Smooth muscle cell (in vitro differentiated cells): Measurements from ENCODE around the gene TRMT112. TPM values are rescaled to one million over a fixed set of nuclear protein-coding genes. Genes with fewer than 3 reads are reported as not detected.

ENCODE experiments used
- DNase-seq: peaks from one replicate; lab custom pipeline; 2025; ENCODE audit not compliant: unreplicated experiment; lab: John Stamatoyannopoulos, UW
- H2AFZ ChIP-seq: fragments of 200-600 bp; sonication (generic); 2 replicates; pipeline ENCODE4 v1.6.0; 2016; ENCODE audit warnings: antibody characterized with exemption, low read depth, mild to moderate bottlenecking
- H3F3A ChIP-seq: fragments of 200-600 bp; sonication (generic); 2 replicates; pipeline ENCODE4 v1.6.0; 2017; ENCODE audit warnings: antibody characterized with exemption, low read depth
- H3K27ac ChIP-seq: fragments of 200-600 bp; sonication (generic); 2 replicates; pipeline ENCODE4 v1.5.1; 2016; ENCODE audit warnings: low read depth, mild to moderate bottlenecking
- H3K27me3 ChIP-seq: fragments of 200-600 bp; sonication (generic); 2 replicates; pipeline ENCODE4 v1.6.1; 2016; ENCODE audit warnings: low read depth, mild to moderate bottlenecking
- H3K36me3 ChIP-seq: fragments of 200-600 bp; sonication (generic); 2 replicates; pipeline ENCODE4 v1.5.1; 2016; ENCODE audit warnings: low read depth
- H3K4me1 ChIP-seq: fragments of 200-600 bp; sonication (generic); 2 replicates; pipeline ENCODE4 v1.5.1; 2016; ENCODE audit warnings: low read depth
- H3K4me2 ChIP-seq: fragments of 200-600 bp; sonication (generic); 2 replicates; pipeline ENCODE4 v1.6.0; 2016; ENCODE audit warnings: mild to moderate bottlenecking
- H3K4me3 ChIP-seq: fragments of 200-600 bp; sonication (generic); 2 replicates; pipeline ENCODE4 v1.5.1; 2016; ENCODE audit warnings: mild to moderate bottlenecking
- H3K79me2 ChIP-seq: fragments of 200-600 bp; sonication (generic); 2 replicates; pipeline ENCODE4 v1.6.0; 2016; ENCODE audit warnings: low read depth, mild to moderate bottlenecking
- H3K9ac ChIP-seq: fragments of 200-600 bp; sonication (generic); 2 replicates; pipeline ENCODE4 v1.6.0; 2016; ENCODE audit warnings: low read depth
- H3K9me3 ChIP-seq: fragments of 200-600 bp; sonication (generic); replicated peaks from 2 replicates; pipeline ENCODE4 v1.5.1; 2016; ENCODE audit warnings: low read depth
- H4K20me1 ChIP-seq: fragments of 200-600 bp; sonication (generic); 2 replicates; pipeline ENCODE4 v1.6.0; 2016; ENCODE audit warnings: low read depth
- WGBS: methylation state at CpG from one replicate; pipeline ENCODE4 v1.1.7; 2016; ENCODE audit warnings: low lambda C conversion rate; 5-methylcytosine and 5-hydroxymethylcytosine counted together
- polyA plus RNA-seq: library from polyadenylated mRNA; unstranded; fragments of >200 nt; fragmentation: Nextera tagmentation; extraction: Ambion mirVana; gene quantifications from 2 replicates; pipeline ENCODE4 v1.2.1, GENCODE V29; 2016
- total RNA-seq: library from RNA; depleted of rRNA; stranded (reverse); fragments of >200 nt; gene quantifications from 2 replicates; pipeline ENCODE4 v1.2.3, GENCODE V29; 2014
- TF ChIP-seq, protein P1 (sequence below): fragments of 200-600 bp; sonication (generic); IDR thresholded peaks from 2 replicates; pipeline ENCODE4 v1.5.1; 2017; ENCODE audit warnings: borderline replicate concordance, mild to moderate bottlenecking, antibody characterized with exemption; ENCODE audit not compliant: insufficient read depth, poor library complexity, severe bottlenecking

Gene TRMT112
- total and polyA plus RNA-seq, 2 experiments from 2014 or later: 285 to 327 TPM

DNA sequence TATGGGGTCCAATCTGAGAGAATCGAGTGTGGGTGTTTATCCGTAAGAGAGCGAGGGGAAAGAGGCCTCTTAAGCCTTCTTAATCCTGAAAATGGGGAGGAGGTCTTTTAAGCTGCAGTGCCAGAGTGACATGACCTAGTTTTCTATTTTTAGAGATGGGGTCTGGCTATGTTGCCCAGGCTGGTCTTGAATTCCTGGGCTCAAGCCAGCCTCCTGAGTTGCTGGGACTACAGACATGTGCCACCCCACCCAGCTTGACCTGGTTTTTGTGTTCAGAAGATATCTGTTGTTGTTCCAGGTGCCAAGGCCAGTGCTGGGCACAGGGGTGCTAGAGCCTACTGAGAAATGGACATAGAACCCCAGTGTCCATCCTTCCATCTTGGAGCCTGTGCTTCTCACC, 34.3 kb downstream of the TRMT112 start:
- DNase-seq: no peak
- Histone ChIP-seq H2AFZ (no peak overlapping the region), H3K4me1 (peaks cover 11% of the 10 kb centered on the region), H3F3A (no peaks in the 10 kb centered on the region), H3K9me3 (no peaks in the 10 kb centered on the region), H3K4me3 (no peak overlapping the region), H3K4me2 (peak overlapping the region; percentile 91), H4K20me1 (no peaks in the 10 kb centered on the region), H3K27ac (no peak overlapping the region), H3K9ac (no peak overlapping the region), H3K27me3 (no peaks in the 10 kb centered on the region), H3K36me3 (no peaks in the 10 kb centered on the region), H3K79me2 (peaks cover 15% of the 10 kb centered on the region)
- TF ChIP-seq, protein P1, sequence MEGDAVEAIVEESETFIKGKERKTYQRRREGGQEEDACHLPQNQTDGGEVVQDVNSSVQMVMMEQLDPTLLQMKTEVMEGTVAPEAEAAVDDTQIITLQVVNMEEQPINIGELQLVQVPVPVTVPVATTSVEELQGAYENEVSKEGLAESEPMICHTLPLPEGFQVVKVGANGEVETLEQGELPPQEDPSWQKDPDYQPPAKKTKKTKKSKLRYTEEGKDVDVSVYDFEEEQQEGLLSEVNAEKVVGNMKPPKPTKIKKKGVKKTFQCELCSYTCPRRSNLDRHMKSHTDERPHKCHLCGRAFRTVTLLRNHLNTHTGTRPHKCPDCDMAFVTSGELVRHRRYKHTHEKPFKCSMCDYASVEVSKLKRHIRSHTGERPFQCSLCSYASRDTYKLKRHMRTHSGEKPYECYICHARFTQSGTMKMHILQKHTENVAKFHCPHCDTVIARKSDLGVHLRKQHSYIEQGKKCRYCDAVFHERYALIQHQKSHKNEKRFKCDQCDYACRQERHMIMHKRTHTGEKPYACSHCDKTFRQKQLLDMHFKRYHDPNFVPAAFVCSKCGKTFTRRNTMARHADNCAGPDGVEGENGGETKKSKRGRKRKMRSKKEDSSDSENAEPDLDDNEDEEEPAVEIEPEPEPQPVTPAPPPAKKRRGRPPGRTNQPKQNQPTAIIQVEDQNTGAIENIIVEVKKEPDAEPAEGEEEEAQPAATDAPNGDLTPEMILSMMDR: no peak
- 91% methylated on average over 3 of the region's 3 CpGs for whole genome bisulfite sequencing

GRCh38 chr11:64281957-64282770, 35.2 kb downstream of the TRMT112 start:
- 96% methylated on average over 22 of the region's 22 CpGs for WGBS
- no peak overlapping the region for H3K9ac ChIP-seq
- no peak overlapping the region for H3K4me2 ChIP-seq
- H3K4me3 ChIP-seq: no peak overlapping the region
- no peaks in the 10 kb centered on the region for H3F3A ChIP-seq
- H3K27ac ChIP-seq: no peak overlapping the region
- DNase-seq: no peak
- peaks cover 11% of the 10 kb centered on the region for H3K4me1 ChIP-seq
- no peaks in the 10 kb centered on the region for H3K36me3 ChIP-seq
- H4K20me1 ChIP-seq: no peaks in the 10 kb centered on the region
- peaks cover 15% of the 10 kb centered on the region for H3K79me2 ChIP-seq
- no peak overlapping the region for H2AFZ ChIP-seq
- no peaks in the 10 kb centered on the region for H3K27me3 ChIP-seq
- TF ChIP-seq, protein P1: no peak
- H3K9me3 ChIP-seq: no peaks in the 10 kb centered on the region

- Histone ChIP-seq H4K20me1 (no peaks in the 10 kb centered on the region), H3K4me2 (no peak overlapping the region), H3K4me3 (no peak overlapping the region), H3K36me3 (no peaks in the 10 kb centered on the region), H3K27me3 (no peaks in the 10 kb centered on the region), H3K27ac (no peak overlapping the region), H3F3A (no peaks in the 10 kb centered on the region), H3K9ac (no peak overlapping the region), H3K79me2 (peaks cover 10% of the 10 kb centered on the region), H3K4me1 (peaks cover 2% of the 10 kb centered on the region), H3K9me3 (no peaks in the 10 kb centered on the region), H2AFZ (no peak overlapping the region)
- 98% methylated on average over 8 of the region's 8 CpGs for WGBS
- TF ChIP-seq, protein P1: no peak
- no peak for DNase-seq
Measured at GRCh38 chr11:64278576-64279190, 38.7 kb downstream of the TRMT112 start.
